HG03521 (cell line): ENCODE results near the gene PLA2G2E.

Experiments used
- ATAC-seq: cut with Tn5 transposase; IDR thresholded peaks from one replicate; pipeline ENCODE4 v1.9.1; 2021; ENCODE audit warnings: mild to moderate bottlenecking, moderate library complexity; ENCODE audit not compliant: unreplicated experiment

The PLA2G2E gene

GRCh38 chr1:19923137-19923952 is at the start of gene PLA2G2E:
Gene PLA2G2E, minus strand, starts transcription at chr1:19923617. Its CDS starts 58 bp downstream, at chr1:19923559.
- no peak for ATAC-seq

- ATAC-seq, result no peak
Observed at GRCh38 chr1:19971664-19972063, 48.2 kb upstream of the PLA2G2E start.

DNA sequence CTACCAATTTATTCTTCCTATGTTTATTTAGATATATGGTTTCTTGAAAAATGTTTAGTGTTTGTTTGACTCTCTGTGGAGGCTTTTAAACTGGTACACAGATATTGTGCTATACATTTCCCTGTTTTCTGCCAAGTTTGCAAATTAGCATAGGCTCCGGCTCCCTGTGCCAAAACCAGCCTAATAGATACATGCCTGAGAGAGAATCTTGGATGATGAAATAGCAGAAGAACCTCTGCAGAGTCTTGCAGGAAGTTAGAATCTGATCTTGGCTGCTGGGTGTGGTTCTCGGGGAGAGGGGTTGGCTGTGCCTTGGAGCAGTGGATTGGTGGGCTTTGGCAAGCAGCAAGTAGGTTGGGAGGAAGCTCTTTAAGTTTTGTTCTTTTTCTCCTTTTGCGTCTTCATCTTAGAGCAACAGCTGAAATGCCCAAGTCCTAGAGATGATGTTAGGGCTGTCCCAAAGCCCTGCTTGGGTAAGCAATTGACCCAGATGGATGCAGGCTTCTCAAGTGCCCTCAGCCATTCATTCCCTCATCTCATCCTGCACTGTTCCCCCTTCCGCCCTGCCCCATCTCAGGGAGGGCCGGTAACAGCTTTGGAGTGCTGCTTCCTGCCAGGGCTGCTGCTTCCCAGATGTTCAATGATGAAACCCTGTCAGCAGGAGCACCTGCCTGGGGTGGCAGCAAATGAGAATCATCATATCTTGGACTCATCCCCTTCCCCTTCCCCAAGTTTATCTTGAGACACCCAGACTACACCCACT is 46.7 kb upstream of the PLA2G2E start:
- ATAC-seq, result no peak

GRCh38 chr1:19967808-19968207 is 44.4 kb upstream of the PLA2G2E start:
- ATAC-seq, result no peak

DNA sequence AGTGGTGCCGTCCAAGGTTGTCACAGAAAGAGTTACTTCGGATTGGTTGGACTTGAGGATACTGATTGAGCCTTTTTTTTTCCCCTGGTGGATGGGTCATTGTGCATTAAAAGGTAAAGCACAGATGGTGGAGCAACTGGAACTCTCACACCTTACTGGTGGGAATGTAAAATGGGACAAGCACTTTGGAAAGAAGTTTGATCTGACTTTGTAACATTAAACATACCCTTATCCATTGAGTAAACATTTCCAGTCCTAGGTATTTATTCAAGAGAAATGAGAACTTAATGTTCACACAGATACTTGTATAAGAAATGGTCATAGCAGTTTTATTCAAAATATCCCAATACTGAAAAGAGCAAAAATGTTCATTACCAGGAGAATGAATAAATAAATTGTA is 41.1 kb upstream of the PLA2G2E start:
- ATAC-seq, result no peak

GRCh38 chr1:19963636-19964035 is 40.2 kb upstream of the PLA2G2E start:
- ATAC-seq, result no peak

DNA sequence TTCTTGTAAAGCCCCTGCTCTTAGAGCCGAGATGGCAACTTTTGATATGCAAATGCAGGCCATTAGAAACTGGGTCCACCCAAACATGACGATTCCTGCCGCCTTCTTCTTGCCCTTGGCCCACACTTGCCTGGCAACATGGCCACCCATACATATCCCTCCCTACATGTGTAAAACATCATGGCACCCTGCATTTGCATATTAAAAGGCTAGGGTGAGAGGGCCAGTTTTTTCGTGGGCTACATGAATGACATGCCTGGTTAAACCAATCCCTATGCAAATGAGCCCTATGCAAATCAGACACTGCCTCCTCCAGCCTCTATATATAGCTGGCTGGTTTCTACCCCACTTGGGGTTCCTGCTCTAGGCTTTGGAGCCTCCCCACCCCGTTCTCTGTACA is 37.2 kb upstream of the PLA2G2E start:
- no peak for ATAC-seq

GRCh38 chr1:19957779-19958178 is 34.4 kb upstream of the PLA2G2E start:
- no peak for ATAC-seq

DNA sequence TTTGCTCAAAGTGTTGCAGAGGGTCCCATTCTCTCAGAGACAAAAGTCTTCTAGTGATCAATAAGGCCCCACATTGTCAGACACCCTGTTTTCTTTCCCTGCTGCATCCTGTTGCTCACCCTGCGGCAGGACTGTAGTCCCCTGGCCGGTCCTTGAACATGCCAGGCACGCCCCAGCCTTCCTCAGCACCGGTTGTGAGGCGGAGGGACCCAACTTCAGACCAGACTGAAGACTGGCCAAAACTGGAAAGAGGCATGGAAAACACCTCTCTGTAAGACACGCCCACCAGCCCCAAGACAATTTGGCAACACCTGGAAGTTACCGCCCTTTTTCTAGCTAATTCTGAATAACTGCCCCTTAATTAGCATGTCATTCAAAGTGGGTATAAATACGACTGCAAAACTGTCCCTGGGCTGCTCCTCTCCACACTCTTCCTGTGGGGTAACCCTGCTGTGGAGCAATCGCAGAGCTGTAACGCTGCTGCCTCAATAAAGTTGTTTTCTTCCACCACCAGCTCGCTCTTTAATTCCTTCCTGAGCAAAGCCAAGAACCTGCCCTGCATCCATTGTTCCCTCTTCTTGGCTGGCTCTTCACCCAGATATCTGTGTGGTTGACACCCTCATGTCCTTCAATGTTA is 32.2 kb upstream of the PLA2G2E start:
- no peak for ATAC-seq

- no peak for ATAC-seq
Observed at GRCh38 chr1:19954059-19954458, 30.6 kb upstream of the PLA2G2E start.

DNA sequence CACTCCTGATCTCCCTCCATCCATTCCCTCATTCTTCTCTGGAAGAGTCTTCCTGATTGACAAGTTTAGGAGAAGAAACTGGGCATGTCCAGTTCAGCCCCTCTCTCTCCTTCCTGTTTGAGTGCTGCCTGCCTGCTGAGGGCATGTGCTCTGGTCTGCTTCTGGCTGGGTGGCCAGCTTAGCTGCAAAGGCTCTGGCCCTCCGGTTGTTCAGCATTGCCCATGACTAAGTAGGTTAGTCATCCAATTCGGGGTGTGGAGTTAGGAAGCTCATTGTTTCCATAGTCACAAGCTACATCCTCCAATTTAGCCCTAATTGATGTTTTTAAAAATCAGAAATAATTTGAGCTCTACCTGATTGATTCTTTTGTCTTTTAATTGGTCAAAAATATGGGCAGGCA is 25.6 kb upstream of the PLA2G2E start:
- no peak for ATAC-seq

DNA sequence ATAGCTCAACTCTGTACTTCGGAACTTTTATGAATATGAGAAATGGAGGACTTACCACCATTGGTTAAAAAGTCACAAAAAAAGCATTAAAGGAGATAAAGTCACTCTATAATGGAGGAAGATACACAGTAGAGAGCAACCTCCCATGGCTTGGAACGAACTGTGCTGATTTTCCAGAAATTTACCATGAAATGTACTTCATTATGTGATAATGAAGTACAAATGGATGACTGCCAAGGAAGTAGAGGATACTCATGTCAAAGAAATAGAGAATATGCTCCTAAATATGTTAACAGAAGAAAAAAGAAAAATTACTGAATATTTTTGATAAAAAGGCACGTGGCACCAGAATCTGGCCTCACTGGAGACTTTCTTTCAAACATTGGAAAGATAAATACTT is 23.6 kb upstream of the PLA2G2E start:
- ATAC-seq, result no peak

- no peak for ATAC-seq
Observed at GRCh38 chr1:19946331-19946751, 22.9 kb upstream of the PLA2G2E start.

GRCh38 chr1:19945914-19946313 is 22.5 kb upstream of the PLA2G2E start:
- no peak for ATAC-seq

- ATAC-seq, result no peak
Observed at GRCh38 chr1:19942657-19943056, 19.2 kb upstream of the PLA2G2E start.

- no peak for ATAC-seq
Observed at GRCh38 chr1:19942088-19942487, 18.7 kb upstream of the PLA2G2E start.

GRCh38 chr1:19941206-19941568 is 17.8 kb upstream of the PLA2G2E start:
- no peak for ATAC-seq

GRCh38 chr1:19940486-19941205 is 17.2 kb upstream of the PLA2G2E start:
- no peak for ATAC-seq

DNA sequence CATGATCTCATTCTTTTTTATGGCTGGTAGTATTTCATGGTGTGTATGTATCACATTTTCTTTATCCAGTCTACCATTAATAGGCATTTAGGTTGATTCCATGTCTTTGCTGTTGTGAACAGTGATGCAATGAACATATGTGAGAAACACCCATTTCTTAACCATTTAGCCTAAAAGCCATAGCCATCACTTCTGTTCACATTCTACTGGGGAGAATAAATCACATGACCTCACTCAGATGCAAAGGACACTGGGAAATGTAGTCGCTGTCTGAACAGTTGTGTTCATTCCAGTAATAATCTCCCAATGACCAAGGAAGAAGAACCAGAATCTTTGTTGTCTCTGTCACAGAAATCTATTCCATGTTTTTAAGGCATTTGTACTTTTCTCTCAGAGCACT is 15.1 kb upstream of the PLA2G2E start:
- ATAC-seq, result no peak

GRCh38 chr1:19936061-19936750 is 12.8 kb upstream of the PLA2G2E start:
- no peak for ATAC-seq

DNA sequence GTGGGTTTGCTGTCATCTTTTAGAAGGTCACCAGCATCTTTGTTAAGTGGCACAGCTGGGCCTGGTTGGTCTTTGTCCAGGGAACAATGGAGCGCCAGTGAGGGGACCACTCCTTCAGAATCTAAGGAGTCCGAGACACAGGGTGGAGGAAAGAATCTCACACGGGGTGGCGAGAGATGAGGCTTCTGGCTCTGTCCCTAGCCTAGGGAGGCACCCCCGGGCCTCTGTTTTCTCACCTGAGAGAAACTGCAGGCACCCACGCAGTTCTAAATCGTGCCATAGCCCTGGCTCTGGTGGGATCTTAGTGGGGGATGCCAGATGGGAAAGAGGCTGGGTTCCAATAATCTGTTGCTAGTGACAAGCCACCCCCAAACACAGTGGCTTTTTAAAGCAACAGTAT is 10.9 kb upstream of the PLA2G2E start:
- ATAC-seq, result no peak
